MM.1S (cell line): ENCODE results near the gene LAP3.

Experiments
- EZH2phosphoT487 ChIP-seq: fragments of 300-600 bp; sonication (generic); IDR thresholded peaks from 2 replicates; pipeline ENCODE4 v1.6.1; 2018; ENCODE audit warnings: antibody characterized with exemption, low read length
- TF ChIP-seq, protein P1 (sequence below): fragments of 300-600 bp; sonication (generic); IDR thresholded peaks from 2 replicates; pipeline ENCODE4 v1.5.1; 2016; ENCODE audit warnings: antibody characterized with exemption, low read length, mixed read lengths

GRCh38 chr4:17647927-17648326, 70.9 kb downstream of the LAP3 start:
- TF ChIP-seq, protein P1, sequence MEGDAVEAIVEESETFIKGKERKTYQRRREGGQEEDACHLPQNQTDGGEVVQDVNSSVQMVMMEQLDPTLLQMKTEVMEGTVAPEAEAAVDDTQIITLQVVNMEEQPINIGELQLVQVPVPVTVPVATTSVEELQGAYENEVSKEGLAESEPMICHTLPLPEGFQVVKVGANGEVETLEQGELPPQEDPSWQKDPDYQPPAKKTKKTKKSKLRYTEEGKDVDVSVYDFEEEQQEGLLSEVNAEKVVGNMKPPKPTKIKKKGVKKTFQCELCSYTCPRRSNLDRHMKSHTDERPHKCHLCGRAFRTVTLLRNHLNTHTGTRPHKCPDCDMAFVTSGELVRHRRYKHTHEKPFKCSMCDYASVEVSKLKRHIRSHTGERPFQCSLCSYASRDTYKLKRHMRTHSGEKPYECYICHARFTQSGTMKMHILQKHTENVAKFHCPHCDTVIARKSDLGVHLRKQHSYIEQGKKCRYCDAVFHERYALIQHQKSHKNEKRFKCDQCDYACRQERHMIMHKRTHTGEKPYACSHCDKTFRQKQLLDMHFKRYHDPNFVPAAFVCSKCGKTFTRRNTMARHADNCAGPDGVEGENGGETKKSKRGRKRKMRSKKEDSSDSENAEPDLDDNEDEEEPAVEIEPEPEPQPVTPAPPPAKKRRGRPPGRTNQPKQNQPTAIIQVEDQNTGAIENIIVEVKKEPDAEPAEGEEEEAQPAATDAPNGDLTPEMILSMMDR, result no peak; the same call in 1 of the 2 replicates
- TF ChIP-seq EZH2phosphoT487, result no peak
